ENCODE measurements around the gene ACVR1. TPM values are rescaled to one million over a fixed set of nuclear protein-coding genes. Genes with fewer than 3 reads are reported as not detected.

Gene ACVR1
- total RNA-seq, 4 donors from 2014 or later: 4.7 to 18.7 (median 10.3) TPM

DNA sequence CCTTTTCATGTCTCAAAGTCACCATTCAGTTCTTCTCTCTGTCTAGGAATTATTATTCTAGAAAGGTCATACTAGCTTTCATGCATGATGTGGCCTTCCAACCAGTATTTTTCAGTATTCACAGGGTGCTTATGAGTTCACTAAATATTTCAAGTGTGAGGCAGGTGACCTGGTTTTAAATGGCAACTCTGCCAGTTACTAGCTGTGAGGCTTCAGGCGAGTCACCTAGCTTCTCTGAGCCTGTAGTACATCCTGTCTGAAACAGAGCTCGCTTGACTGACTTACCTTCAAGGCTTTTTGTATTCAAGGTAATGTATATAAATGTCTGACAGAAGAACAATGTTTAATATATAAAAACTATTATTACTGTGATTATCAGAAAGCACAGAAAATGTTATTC, 19.4 kb upstream of the ACVR1 start:
- intact Hi-C loops (cut with DNase I): no loop called here
- Histone ChIP-seq H3K27me3 (no peaks in the 10 kb centered on the region), H3K4me3 (no peak overlapping the region), H3K9me3 (no peaks in the 10 kb centered on the region), H3K4me1 (peaks cover 0 to 11% (median 7%) of the 10 kb centered on the region in 3 donors), H3K27ac (no peak overlapping the region), H3K36me3 (no peaks in the 10 kb centered on the region)
- WGBS, 2 donors: 73 to 96% methylated on average over 2 of the region's 2 CpGs
- no peak for DNase-seq
- TF ChIP-seq, protein P1, sequence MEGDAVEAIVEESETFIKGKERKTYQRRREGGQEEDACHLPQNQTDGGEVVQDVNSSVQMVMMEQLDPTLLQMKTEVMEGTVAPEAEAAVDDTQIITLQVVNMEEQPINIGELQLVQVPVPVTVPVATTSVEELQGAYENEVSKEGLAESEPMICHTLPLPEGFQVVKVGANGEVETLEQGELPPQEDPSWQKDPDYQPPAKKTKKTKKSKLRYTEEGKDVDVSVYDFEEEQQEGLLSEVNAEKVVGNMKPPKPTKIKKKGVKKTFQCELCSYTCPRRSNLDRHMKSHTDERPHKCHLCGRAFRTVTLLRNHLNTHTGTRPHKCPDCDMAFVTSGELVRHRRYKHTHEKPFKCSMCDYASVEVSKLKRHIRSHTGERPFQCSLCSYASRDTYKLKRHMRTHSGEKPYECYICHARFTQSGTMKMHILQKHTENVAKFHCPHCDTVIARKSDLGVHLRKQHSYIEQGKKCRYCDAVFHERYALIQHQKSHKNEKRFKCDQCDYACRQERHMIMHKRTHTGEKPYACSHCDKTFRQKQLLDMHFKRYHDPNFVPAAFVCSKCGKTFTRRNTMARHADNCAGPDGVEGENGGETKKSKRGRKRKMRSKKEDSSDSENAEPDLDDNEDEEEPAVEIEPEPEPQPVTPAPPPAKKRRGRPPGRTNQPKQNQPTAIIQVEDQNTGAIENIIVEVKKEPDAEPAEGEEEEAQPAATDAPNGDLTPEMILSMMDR (IDR thresholded peaks at IDR 0.05): no peak
- no peak for TF ChIP-seq POLR2A (IDR thresholded peaks at IDR 0.05)

GRCh38 chr2:157894694-157895435, 18.7 kb upstream of the ACVR1 start:
- no peaks in the 10 kb centered on the region for H3K36me3 ChIP-seq
- no peak overlapping the region for H3K27ac ChIP-seq
- intact Hi-C loops (cut with DNase I): no loop called here
- no peaks in the 10 kb centered on the region for H3K27me3 ChIP-seq
- peaks cover 0 to 11% (median 7%) of the 10 kb centered on the region in 3 donors for H3K4me1 ChIP-seq
- DNase-seq: no peak
- TF ChIP-seq, protein P1 (IDR thresholded peaks at IDR 0.05): no peak
- no peak for TF ChIP-seq POLR2A (IDR thresholded peaks at IDR 0.05)
- WGBS, 2 donors: 71 to 72% methylated on average over 12 of the region's 12 CpGs
- H3K9me3 ChIP-seq: no peaks in the 10 kb centered on the region
- H3K4me3 ChIP-seq: no peak overlapping the region

- Histone ChIP-seq H3K36me3 (no peaks in the 10 kb centered on the region), H3K27me3 (no peaks in the 10 kb centered on the region), H3K4me1 (peaks cover 0 to 11% (median 7%) of the 10 kb centered on the region in 3 donors), H3K9me3 (no peaks in the 10 kb centered on the region), H3K4me3 (no peak overlapping the region), H3K27ac (no peak overlapping the region)
- WGBS, 2 donors: 87 to 92% methylated on average over 4 of the region's 4 CpGs
- intact Hi-C loops (cut with DNase I): no loop called here
- TF ChIP-seq, protein P1 (IDR thresholded peaks at IDR 0.05): no peak
- no peak for TF ChIP-seq POLR2A (IDR thresholded peaks at IDR 0.05)
- no peak for DNase-seq
Observed at GRCh38 chr2:157893611-157894010, 17.5 kb upstream of the ACVR1 start.

- WGBS, 2 donors: 85 to 100% methylated on average over 1 of the region's 1 CpG
- no peak for TF ChIP-seq POLR2A (IDR thresholded peaks at IDR 0.05)
- TF ChIP-seq, protein P1 (IDR thresholded peaks at IDR 0.05): no peak
- H3K4me3 ChIP-seq: no peak overlapping the region
- H3K36me3 ChIP-seq: no peaks in the 10 kb centered on the region
- H3K27me3 ChIP-seq: no peaks in the 10 kb centered on the region
- no peaks in the 10 kb centered on the region for H3K4me1 ChIP-seq
- intact Hi-C loops (cut with DNase I): no loop called here
- H3K27ac ChIP-seq: no peak overlapping the region
- DNase-seq: no peak
- no peaks in the 10 kb centered on the region for H3K9me3 ChIP-seq
Observed at GRCh38 chr2:157891643-157892041, 15.5 kb upstream of the ACVR1 start.

DNA sequence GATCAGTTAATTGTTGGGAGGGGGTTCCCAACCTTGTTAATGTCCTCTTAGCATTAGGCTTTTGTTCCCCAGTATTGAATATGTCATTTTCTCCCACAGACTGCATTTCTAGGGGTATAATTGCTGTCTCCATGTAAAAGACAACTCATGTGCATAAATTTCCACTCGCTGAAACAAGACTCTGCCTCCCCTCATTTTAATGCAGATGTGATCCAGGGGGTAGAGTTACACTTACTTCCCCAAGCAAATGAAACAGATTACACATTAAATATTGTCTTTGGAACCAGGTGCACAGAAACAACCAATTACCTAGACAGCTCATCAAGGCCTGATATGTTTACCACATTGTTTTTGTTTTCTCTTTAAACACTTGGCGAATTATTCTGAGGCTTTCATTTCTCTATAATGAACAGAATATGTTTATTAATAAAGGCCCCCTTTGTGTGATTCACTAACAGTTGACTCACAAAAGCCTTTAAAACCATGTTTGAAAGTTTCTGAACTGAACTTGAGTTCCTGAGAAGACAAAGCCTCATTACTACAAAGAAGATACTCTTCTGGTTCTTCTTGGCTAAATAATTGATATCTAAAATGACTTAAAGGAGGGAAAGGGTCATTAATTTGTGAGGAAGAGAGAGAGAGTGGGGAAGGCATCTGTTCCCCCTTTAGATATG, 15.0 kb upstream of the ACVR1 start:
- WGBS, 2 donors: 80 to 83% methylated on average over 2 of the region's 2 CpGs
- no peak for DNase-seq
- Histone ChIP-seq H3K9me3 (no peaks in the 10 kb centered on the region), H3K36me3 (no peaks in the 10 kb centered on the region), H3K27ac (no peak overlapping the region), H3K4me1 (no peaks in the 10 kb centered on the region), H3K4me3 (no peak overlapping the region), H3K27me3 (no peaks in the 10 kb centered on the region)
- intact Hi-C loops (cut with DNase I): no loop called here
- TF ChIP-seq, protein P1 (IDR thresholded peaks at IDR 0.05): no peak
- TF ChIP-seq POLR2A (IDR thresholded peaks at IDR 0.05): no peak

Data from esophagus squamous epithelium (tissue), 5 donors.